GM12874 (cell line): ENCODE results near the gene SLC22A12.

Experiments used
- TF ChIP-seq, protein P1 (sequence below): IDR thresholded peaks from 2 replicates; pipeline ENCODE4 v1.5.1; 2011; ENCODE audit warnings: low read depth, mild to moderate bottlenecking, control low read depth, low read length, moderate library complexity; ENCODE audit not compliant: insufficient read depth

Gene SLC22A12

DNA sequence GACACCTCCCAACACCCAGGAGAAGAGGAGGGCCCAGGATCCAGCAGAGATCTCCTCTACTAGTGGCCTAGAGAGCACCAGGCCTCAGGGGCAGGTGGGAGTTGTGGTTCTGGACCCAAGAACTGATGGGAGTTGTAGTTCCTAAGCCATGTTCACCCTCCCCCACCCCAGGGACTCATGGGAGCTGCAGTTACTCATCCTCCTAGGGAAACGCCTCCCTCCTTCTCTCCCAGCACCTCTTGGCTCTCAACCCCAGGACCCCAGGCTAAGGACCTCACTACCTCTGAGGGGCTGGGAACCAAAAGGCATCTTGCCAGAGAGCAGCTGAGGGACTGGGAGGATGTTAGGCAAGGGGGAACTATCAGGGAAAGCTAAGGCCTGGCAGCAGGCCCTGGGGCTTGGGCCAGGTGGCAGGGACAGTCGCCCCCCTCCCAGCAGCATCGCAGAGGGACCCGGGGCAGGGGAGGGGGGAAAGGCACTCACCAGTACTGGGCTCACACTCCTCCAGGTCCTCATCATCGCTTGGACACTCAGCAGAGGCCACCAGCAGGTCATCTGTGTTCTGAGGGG, 28.9 kb downstream of the SLC22A12 start:
- TF ChIP-seq, protein P1, sequence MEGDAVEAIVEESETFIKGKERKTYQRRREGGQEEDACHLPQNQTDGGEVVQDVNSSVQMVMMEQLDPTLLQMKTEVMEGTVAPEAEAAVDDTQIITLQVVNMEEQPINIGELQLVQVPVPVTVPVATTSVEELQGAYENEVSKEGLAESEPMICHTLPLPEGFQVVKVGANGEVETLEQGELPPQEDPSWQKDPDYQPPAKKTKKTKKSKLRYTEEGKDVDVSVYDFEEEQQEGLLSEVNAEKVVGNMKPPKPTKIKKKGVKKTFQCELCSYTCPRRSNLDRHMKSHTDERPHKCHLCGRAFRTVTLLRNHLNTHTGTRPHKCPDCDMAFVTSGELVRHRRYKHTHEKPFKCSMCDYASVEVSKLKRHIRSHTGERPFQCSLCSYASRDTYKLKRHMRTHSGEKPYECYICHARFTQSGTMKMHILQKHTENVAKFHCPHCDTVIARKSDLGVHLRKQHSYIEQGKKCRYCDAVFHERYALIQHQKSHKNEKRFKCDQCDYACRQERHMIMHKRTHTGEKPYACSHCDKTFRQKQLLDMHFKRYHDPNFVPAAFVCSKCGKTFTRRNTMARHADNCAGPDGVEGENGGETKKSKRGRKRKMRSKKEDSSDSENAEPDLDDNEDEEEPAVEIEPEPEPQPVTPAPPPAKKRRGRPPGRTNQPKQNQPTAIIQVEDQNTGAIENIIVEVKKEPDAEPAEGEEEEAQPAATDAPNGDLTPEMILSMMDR: no peak

DNA sequence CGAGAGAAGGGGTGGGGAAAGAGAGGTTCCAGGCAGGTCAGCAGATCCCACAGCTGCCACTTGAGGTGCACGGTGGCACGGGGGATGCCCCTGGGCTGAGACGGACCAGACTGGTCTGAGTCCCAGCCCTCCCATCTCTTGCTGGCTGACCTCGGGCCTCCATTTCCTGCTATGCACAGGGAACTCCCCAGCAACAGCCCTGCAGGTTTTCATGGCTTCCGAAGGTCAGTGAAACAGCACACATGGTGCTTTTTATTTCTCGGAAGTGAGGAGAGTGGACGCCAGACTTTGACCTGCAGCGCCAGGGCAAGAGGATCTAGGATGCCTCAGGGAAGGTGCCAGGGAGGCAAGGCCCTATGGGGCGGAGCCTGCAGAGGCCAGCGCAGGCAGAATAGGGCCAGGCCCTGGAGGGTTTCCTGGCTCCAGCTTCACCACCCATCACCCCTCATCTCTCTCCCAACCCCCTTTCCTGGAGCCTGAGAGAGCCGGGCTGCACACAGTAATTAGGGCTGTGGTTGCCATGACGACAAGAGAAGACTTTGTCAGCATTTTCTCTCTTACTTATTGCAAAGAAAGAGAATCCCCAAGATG, 29.5 kb downstream of the SLC22A12 start:
- TF ChIP-seq, protein P1: no peak

GRCh38 chr11:64621283-64622019, 30.4 kb downstream of the SLC22A12 start:
- TF ChIP-seq, protein P1: no peak

- TF ChIP-seq, protein P1: no peak
Measured at GRCh38 chr11:64622681-64623080, 31.7 kb downstream of the SLC22A12 start.

GRCh38 chr11:64624883-64625481, 34.0 kb downstream of the SLC22A12 start:
- TF ChIP-seq, protein P1: no peak

DNA sequence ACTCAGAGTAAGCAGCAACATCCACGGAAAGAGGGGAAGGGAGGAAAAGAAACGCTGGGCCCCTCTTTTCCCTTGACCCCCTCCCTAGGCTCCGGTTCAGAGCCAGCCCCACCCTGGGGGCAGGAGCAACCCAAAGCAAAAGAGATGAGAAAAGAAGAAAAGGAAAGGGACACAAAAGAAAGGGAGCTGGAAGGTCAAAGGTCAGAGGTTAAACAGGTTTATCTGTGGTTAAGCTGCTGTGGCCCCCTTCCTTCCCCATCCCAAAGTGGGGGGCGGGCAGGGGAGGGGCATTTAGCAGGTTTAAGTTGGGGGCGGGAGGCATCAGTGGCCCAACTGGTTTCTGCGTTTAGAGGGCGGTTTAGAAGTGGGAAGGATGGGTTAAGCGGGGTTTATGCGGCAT, 35.6 kb downstream of the SLC22A12 start:
- TF ChIP-seq, protein P1: no peak

- TF ChIP-seq, protein P1: no peak
Measured at GRCh38 chr11:64627371-64627770, 36.4 kb downstream of the SLC22A12 start.
